ENCODE data around the gene ABCA7.

GRCh38 chr19:1089891-1090290 is 50.0 kb downstream of the ABCA7 start:
- TF ChIP-seq CTCF (IDR thresholded peaks at IDR 0.05) (no peak), POLR2A (IDR thresholded peaks at IDR 0.05) (no peak)

Data from adrenal gland (tissue), 5 donors.